Stimulated activated CD4-positive, alpha-beta T cell treated with anti-CD3 and anti-CD28 coated beads, Interleukin-12 subunit alpha, Interleukin-12 subunit beta, amount 100 ng/mL, for 24 hours (primary cell): ENCODE measurements around the gene GAPDH.
"Not testable (repeated sequence)": the region's sequence is repeated elsewhere in the genome, so short reads cannot be mapped to it uniquely, and the experiment has no call there.

Source experiments
- DNase-seq, 2 experiments: peaks; one replicate each; pipeline ENCODE4 v3.0.0-alpha.2; 2020; ENCODE audit warnings: low read depth in 2 of 2

The GAPDH gene

DNA sequence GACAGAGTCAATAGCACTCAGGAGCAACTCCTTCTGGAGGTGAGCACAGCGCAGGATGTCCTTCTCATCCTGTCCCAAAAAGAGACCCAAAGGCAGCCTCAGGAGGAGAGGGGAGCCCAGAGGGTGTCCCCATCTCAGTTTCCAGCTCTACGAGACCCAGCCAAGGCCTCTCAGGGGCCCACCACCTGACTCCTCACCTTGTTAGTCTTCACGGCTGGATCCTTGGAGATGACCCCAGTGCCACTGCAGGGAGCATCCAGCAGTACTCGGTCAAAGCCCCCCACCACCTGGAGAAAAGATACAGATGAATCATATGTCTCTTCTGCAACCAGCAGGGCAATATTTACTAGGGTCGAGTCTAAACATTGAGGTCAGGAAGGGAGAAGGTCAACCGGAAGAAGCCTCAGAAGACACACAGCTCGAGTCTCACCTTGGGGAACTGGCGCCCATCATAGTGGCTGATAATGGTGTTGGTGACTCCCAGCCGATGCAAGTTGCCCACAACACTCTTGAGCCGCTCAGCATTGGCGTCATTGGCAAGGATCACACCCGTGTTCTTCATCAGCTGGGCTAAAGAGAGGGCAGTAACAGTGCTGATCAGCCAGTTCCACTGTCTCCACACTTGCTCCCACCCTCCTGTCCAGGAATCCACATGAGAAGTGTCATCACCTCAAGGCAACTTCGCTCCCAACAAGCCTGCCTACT is 26.3 kb downstream of the GAPDH start:
- DNase-seq: no peak

DNA sequence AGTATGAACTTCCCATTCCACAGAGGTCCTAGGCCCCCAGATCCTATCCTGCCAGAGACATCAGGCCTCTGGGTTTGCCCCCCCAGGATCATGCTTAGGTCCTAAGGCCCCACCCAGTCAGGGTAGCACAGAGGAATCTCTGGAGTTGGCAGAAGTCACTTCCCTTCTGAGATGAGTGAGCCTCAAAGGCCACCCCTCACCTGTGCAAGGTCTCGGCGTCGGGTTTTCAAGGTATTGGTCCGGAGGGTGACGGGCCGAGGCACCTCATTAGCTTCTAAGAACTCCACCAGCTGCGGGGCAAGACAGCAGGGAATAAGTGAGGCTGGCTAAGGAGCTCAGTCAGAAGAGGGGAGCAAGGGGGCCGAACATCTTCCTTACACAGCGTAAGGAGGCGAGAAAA is 28.6 kb downstream of the GAPDH start:
- DNase-seq: no peak

DNA sequence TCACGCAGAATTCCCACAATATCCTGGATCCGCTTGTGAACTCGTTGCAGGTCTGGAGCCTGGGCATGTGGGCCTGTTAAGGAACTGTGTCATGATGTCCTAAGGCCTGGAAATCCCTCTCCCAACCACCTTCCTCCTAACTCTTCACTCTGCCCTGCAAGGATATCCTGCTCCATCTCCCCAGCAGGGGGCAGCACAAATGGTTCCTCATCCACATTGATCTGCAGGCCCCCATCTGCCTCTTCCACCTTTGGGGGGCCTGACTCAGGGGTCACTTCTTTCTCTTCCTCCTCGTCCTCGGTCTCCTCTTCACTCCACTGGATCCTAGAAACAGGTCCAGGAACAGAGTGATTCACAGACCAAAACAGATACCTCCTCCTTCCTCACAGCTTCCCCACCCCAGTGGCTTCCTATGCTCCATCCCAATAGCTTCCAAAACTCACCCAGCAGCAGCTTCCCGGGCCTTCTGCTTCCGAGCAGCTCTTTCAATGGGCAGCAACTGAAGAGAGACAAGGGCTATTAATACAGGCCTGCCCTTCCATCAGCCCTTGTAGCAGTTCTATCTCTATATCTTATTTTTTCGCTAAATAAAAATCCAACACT is 29.2 kb downstream of the GAPDH start:
- peak in 1 of 2 experiments; percentile 70 for DNase-seq

DNA sequence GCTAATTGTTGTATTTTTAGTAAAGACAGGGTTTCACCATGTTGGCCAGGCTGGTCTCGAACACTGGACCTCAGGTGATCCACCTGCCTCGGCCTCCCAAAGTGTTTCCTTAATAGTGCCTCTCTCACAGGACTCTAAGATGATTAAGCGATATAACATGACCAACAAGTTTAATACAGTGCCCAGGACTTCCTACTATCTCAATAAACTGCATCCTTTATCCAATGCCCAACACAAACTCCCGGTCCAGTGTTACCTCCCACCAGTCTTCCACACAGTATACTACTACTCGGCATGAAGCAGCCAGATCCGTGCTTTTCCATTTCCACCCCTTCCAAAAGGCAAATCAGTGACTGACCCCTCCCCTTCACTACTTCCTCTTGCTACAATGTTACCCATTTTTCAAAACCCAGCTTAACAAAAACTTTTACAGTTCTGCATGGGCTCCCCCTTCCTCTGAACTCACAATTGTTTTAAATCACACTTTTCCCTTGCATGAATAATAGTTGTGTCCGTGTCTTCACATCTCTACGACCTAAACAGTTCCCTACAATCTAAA is 32.9 kb downstream of the GAPDH start:
- no peak for DNase-seq

DNA sequence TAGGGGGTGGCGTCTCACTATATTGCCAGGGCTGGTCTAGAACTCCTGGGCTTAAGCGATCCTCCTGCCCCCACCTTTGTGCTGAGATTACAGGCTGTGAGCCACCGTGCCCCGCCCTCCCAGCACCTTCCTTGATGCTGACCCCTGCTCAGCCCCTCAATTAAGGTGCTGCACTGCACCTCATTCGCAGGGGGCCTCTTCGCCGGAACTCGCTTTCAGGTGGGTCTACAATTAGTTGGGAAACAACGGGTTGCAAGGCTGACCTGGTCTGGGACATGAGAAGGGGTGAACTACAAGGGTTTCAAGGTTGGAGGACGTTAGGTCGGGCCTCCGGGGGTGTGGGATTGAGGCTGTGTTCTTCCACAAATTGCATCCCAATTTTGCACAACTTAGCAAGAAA is 35.0 kb downstream of the GAPDH start:
- no peak for DNase-seq

DNA sequence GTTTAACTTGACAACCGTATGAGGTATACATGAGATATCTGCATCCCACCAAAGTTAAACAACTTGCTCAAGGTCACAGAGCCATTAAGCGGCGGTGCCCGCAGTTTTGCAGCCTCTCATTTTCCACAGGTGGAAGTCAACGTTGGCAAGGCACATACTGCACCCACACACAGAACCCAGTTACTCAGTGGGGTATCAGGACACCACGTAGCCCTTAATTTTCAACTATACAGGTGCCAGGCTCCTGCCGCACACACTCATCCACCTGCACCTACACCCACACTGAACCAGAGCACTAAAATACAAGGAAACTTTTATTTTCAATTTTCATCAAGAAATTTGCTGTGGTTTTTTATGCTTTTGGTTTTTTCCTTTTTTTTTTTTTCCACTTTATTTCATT is 35.5 kb downstream of the GAPDH start:
- DNase-seq: no peak

DNA sequence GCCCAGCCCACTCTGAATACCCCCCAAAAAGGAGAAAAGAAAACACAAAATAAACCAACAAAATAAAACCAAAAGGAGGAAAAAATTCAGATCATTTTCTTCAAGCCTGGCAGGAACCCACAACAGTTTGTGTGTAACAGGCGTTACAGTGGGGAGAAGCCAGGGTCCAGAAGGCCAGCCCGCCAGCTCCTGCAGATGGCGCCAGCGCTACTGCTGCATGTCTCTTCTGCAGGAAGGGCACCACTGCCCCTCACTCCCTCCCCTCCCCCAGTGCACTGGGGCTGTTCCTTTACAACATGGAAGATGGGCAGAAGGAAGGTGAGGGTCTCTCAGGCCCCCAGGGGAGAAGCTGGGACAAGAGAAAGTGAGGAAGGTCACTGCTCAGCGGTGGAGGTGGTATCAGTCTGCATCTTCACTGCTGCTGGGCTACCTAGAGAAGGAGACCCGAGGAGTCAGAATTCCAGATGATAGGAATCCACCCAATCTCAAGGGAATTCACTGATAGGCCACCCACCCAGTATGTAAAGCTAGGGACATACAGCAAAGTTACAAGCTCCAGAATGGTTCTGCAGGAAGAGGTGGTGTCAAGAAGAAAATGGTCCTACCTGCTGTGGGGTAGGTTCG is 36.1 kb downstream of the GAPDH start:
- DNase-seq: no peak

DNA sequence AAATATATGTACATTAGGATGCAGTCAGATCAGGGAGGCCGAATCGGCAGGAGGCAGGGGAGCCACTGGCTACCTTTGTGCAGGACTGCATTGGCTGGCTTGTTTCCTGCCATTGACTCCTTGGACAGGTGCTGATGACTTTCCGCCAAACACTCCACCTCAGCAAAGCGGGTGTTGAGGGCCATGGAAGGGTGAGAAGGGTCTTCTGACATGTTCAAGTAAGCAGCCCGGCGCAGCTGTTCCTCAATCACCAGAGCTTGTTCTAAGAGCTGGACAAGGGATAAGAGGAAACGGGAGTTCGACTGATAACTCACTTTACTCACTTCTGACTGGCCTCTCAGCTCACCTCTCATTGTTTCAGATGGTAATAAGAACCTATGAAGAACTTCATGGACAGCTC is 38.7 kb downstream of the GAPDH start:
- no peak for DNase-seq

DNA sequence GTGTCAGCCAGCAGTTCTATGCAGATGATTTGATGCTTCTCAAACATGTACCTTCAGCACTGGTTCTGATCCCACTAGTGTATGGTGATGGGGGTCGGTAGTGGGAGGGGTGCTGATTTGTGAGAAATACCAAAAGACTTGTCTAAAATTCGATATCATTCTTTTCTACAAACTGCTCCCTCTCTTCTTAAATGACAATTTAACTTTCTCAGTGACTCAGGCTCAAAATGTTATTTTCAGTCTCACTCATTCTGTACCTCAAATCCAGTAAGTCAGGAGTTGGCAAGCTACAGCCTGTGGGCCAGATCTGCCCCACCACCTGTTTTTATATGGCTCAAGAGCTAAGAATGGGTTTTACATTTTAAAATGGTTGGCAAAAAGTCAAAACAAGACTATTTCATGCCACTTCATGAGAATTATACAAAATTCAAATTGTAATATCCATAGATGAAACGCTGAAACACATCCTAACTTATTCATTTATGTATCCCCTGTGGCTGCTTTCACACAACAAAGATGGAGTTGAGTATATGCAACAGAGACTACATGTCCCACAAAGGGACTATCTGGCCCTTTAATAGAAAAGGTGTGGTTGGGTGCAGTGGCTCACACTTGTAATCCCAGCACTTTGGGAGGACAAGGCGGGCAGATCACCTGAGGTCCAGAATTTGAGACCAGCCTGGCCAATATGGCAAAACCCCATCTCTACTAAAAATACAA is 40.4 kb downstream of the GAPDH start:
- no peak for DNase-seq

DNA sequence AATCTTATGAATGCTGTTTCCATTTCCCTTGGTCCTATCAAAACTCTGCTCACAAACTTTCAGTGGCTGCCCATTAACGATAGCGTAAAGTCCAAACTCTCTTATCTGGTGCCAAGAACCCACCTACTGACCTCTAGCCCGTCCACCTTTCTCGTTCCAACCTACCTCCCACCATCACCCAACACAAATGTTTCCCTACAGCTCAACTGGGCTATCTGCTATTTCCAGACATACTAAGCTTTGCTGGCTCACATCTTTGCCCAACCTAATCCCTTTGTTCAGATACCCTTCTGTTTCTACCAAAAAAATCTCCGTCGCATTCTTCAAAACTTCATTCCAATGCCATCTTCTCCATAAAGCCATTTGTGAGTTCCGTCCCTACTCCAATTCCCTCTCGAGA is 41.3 kb downstream of the GAPDH start:
- DNase-seq: no peak

DNA sequence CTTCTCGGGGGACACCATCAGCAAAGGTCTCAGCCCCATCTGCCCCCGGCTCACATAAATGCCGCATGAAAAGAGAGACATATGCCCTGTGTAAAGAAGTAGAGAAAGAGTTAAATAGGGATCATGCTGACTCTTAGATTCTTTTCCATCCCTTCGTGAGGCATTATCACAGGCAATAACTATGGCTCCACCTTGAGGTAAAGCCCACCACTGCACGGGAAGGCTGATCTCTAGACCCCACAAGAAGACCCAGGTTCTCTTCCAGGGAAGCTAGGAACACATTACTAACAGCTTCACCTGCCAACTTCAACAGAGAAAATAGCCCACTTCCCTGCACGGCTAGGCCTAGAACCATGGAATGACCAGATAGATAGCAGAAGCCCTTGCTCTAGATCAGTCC is 47.9 kb downstream of the GAPDH start:
- no peak for DNase-seq

DNA sequence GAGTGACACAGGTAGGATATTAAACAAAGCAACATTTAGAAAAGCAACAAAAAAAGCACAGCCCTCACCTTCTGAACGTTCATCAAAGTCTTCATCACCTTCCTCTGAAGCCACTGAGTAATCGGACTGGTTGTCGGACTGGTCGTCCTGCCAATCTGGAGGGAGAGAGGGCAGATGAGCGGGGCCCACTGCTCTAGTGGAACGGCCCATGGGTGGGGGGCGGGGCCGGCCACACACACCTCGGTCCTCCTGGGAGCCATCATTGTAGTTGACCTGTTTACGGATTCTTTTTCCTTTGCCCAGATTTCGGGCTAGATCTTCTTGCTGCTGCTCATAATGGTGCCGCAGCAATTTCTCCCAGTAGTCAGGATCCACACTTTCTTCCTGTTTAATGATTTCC is 48.6 kb downstream of the GAPDH start:
- DNase-seq: no peak

DNA sequence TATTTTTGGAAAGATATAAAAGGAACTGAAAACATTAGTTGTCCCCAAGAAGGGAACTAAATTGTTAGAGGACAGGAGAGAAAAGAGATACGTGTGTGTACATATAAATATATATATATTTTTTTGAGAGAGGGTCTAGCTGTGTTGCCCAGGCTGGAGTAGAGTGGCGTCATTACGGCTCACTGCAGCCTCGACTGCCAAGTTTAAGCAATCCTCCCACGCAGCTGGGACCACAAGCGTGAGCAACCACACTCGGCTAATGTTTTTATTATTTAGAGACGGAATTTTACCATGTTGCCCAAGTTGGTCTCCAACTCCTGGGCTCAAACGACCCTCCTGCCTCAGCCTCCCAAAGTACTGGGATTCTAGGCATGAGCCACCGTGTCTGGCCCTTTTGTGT is 50.0 kb downstream of the GAPDH start:
- no peak for DNase-seq

DNA sequence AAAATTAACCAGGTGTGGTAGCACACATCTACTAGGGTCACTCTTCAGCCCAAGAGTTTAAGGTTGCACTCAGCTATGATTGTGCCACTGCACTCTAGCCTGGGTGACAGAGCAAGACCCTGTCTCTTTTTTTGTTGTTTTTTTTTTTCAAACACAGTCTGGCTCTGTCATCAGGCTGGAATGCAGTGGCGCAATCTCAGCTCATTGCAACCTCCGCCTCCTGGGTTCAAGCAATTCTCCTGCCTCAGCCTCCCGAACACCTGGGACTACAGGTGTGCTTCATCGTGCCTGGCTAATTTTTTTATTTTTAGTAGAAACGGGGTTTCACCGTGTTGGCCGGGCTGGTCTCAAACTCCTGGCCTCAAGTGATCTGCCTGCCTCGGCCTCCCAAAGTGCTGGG is 52.3 kb downstream of the GAPDH start:
- not testable (repeated sequence) for DNase-seq
